Stimulated activated CD4-positive, alpha-beta T cell treated with anti-CD3 and anti-CD28 coated beads, Interleukin-4, amount 100 ng/mL, for 4 hours (primary cell): ENCODE measurements around the gene C2.
"Not testable (repeated sequence)": the region's sequence is repeated elsewhere in the genome, so short reads cannot be mapped to it uniquely, and the experiment has no call there.

Source experiments
- DNase-seq, 2 experiments: peaks; one replicate each; pipeline ENCODE4 v3.0.0-alpha.2; 2020

C2 gene

DNA sequence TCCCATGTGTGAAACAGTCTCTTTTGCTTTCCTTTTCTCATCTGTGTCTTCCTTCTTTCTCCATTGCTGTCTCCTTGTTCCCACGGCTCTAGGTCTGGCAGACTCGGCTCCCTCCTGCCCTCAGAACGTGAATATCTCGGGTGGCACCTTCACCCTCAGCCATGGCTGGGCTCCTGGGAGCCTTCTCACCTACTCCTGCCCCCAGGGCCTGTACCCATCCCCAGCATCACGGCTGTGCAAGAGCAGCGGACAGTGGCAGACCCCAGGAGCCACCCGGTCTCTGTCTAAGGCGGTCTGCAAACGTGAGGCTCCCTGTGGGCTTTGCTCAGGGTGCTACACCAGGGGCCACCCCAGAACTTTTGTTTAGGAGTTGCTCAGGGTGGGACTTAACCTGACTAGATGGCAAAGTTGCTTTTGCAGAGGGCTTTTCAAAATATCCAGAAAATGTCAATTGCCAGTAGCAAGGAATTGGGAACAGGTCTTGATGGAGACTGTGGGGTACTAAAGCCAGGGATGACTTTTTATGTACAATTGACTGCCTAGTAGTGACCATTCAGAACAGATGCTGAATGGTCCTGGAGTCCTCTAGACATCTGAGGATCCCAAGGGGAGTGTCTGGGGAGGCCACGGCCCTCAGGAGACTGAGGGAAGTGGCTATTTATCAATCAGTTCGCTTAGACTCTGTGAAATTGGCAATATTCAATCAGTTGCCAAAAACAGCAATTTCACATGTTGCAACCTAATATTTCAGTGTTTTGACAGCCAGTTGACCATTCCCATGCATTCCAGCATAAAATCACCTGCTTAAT, 550 bp downstream of the C2 start:
- no peak for DNase-seq

DNA sequence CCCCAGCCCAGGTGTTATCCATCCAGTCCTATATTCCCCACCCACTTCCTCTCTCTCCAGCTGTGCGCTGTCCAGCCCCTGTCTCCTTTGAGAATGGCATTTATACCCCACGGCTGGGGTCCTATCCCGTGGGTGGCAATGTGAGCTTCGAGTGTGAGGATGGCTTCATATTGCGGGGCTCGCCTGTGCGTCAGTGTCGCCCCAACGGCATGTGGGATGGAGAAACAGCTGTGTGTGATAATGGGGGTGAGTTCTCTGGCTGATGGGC, 1.1 kb downstream of the C2 start:
- no peak for DNase-seq

DNA sequence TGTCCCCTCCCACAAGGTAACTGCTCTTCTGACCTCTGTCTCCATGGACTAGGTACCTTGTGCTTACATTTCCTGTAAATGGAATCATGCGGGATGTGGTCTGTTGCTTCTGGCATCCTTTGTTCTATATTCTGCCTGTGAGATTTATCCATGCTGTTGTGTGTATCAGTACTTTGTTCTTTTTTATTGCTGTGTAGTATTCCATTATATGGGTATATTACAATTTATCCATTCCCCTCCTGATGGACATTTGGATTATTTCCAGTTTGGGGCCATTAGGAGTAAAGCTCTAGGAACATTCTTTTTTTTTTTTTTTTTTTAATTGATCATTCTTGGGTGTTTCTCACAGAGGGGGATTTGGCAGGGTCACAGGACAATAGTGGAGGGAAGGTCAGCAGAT, 3.4 kb downstream of the C2 start:
- DNase-seq = no peak

DNA sequence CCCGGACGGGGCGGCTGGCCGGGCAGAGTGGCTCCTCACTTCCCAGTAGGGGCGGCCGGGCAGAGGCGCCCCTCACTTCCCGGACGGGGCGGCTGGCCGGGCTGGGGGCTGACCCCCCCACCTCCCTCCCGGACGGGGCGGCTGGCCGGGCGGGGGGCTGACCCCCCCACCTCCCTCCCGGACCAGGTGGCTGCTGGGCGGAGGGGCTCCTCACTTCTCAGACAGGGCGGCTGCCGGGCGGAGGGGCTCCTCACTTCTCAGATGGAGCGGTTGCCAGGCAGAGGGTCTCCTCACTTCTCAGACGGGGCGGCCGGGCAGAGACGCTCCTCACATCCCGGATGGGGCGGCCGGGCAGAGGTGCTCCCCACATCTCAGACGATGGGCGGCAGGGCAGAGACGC, 4.6 kb downstream of the C2 start:
- not testable (repeated sequence) for DNase-seq

DNA sequence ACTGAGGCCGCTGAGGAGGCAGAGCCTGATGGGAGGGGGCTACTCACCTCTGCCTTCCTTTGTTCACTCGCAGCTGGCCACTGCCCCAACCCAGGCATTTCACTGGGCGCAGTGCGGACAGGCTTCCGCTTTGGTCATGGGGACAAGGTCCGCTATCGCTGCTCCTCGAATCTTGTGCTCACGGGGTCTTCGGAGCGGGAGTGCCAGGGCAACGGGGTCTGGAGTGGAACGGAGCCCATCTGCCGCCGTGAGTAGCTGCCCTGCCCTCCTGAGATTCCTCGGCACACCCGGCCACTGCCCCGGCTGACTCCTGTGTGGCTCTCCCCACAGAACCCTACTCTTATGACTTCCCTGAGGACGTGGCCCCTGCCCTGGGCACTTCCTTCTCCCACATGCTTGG, 6.0 kb downstream of the C2 start:
- DNase-seq = no peak

DNA sequence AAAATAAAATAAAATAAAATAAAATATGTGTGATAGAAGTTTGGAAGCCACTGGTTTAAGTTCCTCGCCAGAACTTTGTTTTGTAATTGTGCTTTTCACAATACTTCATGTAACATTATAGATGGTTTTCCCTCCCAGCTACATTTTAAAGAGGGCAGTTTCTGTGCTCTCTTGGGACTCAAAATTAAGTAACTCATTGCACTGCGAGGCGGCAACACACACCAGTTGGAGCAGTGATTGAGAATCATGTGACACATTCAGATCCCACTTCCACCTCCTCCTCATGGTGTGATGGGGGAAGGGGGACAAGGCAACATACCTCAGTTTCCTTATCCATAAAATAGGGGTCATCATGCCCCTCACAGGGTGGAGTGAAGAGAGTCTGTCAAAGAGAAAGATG, 7.5 kb downstream of the C2 start:
- DNase-seq = no peak

DNA sequence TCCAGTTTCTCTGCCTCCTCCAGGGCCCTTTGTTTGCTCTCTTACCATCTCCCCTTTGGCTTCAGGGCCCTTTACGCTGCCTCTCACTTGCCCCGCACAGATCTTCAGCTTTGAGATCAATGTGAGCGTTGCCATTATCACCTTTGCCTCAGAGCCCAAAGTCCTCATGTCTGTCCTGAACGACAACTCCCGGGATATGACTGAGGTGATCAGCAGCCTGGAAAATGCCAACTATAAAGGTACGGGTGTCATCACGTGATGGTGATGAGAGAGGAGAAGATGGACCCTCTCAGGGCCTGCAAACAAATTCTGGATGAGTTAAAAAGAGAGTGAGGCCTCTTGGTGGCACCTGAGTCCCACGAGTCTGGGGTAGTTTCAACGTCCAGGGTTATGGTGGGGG, 8.3 kb downstream of the C2 start:
- no peak for DNase-seq

DNA sequence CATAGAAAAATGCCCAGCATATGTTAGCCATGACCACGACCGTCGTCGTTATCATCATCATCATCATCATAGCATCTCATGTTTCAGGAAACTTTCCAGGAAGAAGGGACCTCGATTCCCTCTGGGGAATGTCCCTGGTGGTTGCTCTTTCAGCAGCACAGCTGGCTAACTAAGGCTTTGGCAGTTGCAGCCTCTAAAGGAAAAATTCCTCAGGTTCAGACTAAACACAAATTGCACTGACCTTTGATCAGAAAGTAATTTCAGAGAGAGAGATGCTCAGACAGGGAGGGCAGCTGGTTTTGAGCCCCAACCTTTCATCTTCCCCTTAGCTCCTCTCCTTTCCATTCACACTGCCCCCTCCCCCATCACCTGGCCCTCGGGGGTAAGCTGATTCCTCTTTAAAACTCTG, 12.7 kb downstream of the C2 start:
- no peak for DNase-seq

DNA sequence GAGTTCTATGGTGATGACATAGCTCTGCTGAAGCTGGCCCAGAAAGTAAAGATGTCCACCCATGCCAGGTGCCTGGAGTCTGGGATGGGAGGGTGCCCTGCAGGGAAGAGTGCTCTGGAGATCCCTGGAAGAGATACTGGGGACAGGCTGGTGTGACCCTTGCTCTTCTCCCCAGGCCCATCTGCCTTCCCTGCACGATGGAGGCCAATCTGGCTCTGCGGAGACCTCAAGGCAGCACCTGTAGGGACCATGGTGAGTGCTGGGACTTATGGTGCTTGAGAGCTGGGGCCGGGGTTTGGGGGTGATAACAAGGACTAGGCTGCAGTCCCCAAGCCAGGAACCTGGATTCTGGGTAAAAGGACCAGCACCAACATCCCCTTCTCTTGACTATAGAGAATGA, 16.2 kb downstream of the C2 start:
- DNase-seq = no peak

DNA sequence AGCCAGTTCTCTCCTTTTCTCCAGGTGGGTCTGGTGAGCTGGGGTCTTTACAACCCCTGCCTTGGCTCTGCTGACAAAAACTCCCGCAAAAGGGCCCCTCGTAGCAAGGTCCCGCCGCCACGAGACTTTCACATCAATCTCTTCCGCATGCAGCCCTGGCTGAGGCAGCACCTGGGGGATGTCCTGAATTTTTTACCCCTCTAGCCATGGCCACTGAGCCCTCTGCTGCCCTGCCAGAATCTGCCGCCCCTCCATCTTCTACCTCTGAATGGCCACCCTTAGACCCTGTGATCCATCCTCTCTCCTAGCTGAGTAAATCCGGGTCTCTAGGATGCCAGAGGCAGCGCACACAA, 17.6 kb downstream of the C2 start:
- no peak for DNase-seq

DNA sequence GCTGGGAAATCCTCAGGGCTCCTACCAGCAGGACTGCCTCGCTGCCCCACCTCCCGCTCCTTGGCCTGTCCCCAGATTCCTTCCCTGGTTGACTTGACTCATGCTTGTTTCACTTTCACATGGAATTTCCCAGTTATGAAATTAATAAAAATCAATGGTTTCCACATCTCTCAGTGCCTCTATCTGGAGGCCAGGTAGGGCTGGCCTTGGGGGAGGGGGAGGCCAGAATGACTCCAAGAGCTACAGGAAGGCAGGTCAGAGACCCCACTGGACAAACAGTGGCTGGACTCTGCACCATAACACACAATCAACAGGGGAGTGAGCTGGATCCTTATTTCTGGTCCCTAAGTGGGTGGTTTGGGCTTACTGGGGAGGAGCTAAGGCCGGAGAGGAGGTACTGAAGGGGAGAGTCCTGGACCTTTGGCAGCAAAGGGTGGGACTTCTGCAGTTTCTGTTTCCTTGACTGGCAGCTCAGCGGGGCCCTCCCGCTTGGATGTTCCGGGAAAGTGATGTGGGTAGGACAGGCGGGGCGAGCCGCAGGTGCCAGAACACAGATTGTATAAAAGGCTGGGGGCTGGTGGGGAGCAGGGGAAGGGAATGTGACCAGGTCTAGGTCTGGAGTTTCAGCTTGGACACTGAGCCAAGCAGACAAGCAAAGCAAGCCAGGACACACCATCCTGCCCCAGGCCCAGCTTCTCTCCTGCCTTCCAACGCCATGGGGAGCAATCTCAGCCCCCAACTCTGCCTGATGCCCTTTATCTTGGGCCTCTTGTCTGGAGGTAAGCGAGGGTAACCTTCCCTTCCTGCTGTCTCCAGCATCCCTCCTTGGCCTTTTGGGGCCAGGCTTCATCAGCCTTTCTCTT, 18.2 kb downstream of the C2 start, which contains the start of gene CFB:
CFB (plus strand) TSS at position 589 of the 863 bp plus-strand sequence; CDS start at position 716, 127 bp downstream.
- no peak for DNase-seq

DNA sequence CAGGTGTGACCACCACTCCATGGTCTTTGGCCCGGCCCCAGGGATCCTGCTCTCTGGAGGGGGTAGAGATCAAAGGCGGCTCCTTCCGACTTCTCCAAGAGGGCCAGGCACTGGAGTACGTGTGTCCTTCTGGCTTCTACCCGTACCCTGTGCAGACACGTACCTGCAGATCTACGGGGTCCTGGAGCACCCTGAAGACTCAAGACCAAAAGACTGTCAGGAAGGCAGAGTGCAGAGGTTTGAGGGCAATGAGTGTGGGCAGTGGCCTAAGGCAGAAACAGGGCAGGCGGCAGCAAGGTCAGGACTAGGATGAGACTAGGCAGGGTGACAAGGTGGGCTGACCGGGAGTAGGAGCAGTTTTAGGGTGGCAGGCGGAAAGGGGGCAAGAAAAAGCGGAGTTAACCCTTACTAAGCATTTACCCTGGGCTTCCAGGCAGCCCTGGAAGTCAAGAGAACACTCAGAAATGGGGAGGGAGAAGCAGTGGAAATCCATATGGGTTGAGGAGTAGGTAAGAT, 18.9 kb downstream of the C2 start:
- no peak for DNase-seq

DNA sequence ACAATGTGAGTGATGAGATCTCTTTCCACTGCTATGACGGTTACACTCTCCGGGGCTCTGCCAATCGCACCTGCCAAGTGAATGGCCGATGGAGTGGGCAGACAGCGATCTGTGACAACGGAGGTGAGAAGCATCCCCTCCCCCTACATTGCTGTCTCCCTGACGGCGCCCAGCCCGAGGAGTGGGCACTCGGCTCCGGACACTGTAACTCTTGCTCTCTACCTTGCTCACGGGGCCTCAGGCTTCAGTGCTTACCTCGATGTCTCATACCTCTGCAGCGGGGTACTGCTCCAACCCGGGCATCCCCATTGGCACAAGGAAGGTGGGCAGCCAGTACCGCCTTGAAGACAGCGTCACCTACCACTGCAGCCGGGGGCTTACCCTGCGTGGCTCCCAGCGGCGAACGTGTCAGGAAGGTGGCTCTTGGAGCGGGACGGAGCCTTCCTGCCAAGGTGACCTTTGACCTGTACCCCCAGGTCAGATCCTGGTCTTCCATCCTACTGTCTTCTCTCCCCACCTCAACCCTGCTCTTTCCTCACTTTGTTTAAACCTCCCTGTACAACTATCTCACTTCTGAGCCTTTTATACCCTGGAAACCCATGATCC, 19.7 kb downstream of the C2 start:
- DNase-seq = no peak

DNA sequence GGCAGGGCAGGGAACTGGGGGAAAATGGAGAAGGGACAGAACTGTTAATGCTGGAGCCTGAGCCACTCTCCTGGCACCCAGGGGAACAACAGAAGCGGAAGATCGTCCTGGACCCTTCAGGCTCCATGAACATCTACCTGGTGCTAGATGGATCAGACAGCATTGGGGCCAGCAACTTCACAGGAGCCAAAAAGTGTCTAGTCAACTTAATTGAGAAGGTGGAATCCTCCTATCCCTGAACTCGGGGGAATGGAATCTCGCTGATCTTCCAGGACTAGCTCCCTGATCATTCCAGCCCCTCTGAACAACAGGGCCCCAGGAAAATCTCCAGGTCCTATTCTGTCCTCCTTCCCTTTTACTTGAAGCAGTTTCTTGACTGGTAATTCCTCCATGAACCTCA, 20.3 kb downstream of the C2 start:
- no peak for DNase-seq

DNA sequence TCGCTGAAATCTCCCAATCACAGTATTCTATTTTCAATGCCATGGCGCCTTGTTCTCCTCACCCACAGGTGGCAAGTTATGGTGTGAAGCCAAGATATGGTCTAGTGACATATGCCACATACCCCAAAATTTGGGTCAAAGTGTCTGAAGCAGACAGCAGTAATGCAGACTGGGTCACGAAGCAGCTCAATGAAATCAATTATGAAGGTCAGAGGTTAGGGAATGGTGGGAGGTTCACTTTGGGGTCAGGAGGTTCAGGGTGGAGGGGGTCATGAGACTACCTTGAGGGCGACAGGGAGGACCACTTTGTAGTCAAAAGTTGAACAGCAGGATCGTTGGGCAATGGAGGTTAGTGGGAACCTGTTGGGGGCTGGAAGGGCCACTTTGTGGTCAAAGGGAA, 20.8 kb downstream of the C2 start:
- DNase-seq = no peak

DNA sequence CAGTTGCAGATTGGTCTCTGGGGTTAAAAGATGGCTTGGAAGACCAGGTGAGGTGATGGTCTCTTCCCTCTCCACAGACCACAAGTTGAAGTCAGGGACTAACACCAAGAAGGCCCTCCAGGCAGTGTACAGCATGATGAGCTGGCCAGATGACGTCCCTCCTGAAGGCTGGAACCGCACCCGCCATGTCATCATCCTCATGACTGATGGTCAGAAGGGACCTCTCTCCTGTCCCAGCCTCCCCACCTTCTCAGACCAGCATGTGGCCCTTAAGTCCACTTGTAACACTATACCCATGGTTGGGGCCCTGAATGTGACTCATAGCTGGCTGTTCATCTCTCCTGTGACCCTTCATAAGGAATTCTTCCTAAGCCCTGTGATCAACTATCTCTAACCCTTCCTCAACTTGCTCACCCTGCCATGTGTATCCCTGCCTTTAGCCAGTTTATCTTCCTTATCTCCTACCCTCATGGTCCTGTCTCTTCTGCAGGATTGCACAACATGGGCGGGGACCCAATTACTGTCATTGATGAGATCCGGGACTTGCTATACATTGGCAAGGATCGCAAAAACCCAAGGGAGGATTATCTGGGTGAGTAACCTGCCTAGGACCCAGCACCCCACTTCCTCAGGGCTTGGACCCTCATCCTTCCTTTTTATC, 21.4 kb downstream of the C2 start:
- DNase-seq = no peak

DNA sequence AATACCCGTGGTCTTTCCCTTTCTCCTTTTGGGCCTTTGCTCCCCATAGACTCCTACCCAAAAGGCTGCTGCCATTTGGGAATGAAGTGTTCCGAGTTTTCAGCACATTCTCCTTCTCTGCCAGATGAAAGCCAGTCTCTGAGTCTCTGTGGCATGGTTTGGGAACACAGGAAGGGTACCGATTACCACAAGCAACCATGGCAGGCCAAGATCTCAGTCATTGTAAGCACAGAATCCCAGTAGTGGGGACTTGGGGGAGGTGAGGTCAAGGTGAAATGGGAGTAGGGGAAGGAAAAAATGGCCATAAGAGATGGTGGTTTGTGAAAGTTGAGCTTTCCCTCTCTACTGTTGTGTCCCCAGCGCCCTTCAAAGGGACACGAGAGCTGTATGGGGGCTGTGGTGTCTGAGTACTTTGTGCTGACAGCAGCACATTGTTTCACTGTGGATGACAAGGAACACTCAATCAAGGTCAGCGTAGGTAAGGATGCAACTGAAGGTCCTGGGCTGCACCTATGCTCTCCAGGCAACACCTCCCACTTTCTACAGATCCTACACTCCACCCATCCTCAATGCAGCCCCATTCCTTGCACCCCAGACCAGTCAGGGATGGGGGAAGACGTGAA, 22.5 kb downstream of the C2 start:
- no peak for DNase-seq

DNA sequence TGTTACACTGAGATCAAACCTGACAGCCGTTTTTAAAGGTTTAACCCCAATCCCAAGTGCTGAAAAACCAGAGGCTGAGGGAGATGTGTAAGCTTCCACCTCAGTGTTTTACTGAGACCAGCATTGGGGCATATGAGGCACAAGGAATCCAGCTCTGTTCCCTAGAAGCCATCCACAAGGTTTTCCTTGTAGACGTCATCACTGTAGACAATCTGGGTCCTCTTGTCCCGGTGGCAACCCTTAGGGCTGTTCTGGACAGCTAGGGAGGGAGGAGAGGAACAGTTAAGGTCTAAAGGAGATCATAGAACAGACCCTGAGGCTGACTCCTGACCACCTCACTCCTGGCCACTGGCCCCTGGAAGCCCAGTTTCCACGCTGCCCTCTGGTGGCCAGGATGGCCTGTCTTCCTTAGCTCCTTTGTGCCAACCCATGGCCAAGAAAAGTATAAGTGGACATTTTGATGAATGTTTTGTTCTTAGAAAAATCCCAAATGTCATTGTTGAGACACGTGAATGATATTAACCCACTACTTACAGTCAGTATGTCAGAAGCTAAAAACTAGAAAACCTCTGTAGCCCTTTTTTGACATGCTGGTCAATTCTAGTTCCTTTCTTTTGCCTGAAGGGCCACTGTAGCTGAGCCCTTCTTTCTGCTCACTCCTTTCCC, 24.8 kb downstream of the C2 start:
- DNase-seq = no peak

DNA sequence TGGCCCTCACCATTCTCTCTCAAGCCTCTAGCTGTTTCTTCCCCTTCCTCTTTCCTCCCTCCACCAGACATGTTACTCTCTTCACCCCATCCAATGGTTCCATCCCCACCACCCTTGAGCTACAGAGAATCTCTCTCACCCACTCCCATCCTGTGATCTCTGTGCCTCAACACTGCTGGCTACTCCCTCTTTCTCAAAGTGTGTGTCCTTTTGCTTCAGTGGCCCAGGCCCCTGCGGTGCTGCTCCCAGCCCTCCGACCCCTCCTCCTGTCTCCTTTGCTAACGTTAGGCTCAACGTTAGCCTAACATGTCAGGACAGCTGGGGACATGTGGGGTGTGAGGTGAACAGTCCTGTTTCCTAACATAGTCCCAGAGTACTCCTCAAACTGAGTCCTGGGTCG, 25.4 kb downstream of the C2 start:
- no peak for DNase-seq

DNA sequence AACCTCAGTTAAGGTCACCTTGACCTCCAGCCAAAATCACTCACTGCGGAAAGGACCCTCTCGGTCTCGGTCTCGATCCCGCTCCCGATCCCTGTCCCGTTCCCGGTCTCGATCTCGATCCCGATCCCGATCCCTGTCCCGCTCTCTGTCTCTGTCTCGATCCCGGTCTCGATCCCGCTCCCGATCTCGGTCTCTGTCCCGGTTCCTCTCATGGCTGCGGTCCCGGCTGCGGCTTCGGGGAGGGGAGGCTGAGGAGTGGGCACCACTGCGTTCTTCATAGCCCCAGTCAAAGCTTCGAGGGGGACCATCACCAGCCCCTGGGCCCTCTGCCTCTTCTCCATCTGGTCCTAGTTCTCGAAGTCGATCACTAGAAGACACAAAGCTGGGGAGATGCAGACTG, 27.0 kb downstream of the C2 start:
- DNase-seq = no peak

DNA sequence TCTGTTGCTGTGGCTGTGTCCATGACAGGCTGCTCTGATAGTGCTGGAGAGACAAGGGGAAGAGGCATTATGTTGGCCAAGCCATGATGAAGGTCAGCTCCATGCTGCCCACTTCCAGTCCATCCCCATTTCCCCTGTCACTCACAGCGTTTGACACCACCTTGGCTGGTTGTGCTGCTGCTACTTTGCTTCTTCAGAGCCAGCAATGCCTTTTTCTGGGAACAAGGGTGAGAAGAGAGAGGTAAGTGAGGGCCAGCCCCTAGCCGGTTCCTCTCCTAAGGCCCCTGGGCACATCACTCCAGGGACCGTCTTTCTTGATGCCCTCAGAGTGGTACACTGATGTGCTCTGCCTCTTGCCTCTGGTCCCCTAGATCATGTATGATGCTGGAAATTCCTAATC, 29.3 kb downstream of the C2 start:
- no peak for DNase-seq

DNA sequence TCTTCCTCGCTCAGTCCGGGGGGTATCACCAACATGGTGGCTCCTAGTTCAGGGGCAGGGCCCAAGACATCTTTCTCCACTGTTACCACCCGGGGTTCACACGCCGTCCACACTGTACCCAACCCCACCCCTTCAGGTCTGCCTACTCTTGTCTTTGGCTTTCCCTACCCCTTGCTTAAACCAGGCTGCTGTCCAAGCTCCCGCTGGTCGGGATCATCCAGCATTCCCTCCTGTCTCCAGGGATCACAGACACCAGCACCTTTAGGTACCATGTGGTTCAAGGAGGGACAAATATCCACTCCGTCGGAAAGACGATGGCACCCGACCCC, 30.9 kb downstream of the C2 start:
- no peak for DNase-seq
